Trophoblast cell (in vitro differentiated cells and primary cell): ENCODE measurements around the gene ZNF365.

Experiments
- DNase-seq, 2 donors: peaks; one replicate each; pipeline ENCODE4 v3.0.0-alpha.2; 2016
- H2AFZ ChIP-seq: 2 replicates; pipeline ENCODE4 v1.6.1; 2013; ENCODE audit warnings: low read length, moderate library complexity, mild to moderate bottlenecking; ENCODE audit not compliant: insufficient read depth, poor library complexity
- H2AK5ac ChIP-seq: 2 replicates; pipeline ENCODE4 v1.6.1; 2013; ENCODE audit warnings: mild to moderate bottlenecking, low read length
- H2BK120ac ChIP-seq: 2 replicates; pipeline ENCODE4 v1.6.1; 2013; ENCODE audit warnings: low read length, mild to moderate bottlenecking, moderate library complexity; ENCODE audit not compliant: insufficient read depth, poor library complexity
- H2BK12ac ChIP-seq: 2 replicates; pipeline ENCODE4 v1.6.1; 2013; ENCODE audit warnings: mild to moderate bottlenecking, low read length, moderate library complexity
- H2BK5ac ChIP-seq: 2 replicates; pipeline ENCODE4 v1.6.1; 2013; ENCODE audit warnings: low read length, low read depth, moderate library complexity, mild to moderate bottlenecking; ENCODE audit not compliant: poor library complexity
- H3K14ac ChIP-seq: 2 replicates; pipeline ENCODE4 v1.6.1; 2013; ENCODE audit warnings: mild to moderate bottlenecking, low read length
- H3K18ac ChIP-seq: 2 replicates; pipeline ENCODE4 v1.6.1; 2013; ENCODE audit warnings: mild to moderate bottlenecking, low read length
- H3K23ac ChIP-seq: 2 replicates; pipeline ENCODE4 v1.6.1; 2013; ENCODE audit warnings: low read length
- H3K27ac ChIP-seq: 2 replicates; pipeline ENCODE4 v1.5.1; 2013; ENCODE audit warnings: low read depth, mild to moderate bottlenecking, inconsistent platforms, low read length, moderate library complexity
- H3K27me3 ChIP-seq: 2 replicates; pipeline ENCODE4 v1.6.1; 2013; ENCODE audit warnings: inconsistent platforms, mild to moderate bottlenecking, low read length, moderate library complexity; ENCODE audit not compliant: insufficient read depth
- H3K36me3 ChIP-seq, 2 experiments: 1 replicate in 1 of 2; 2 replicates in 1 of 2; pipeline ENCODE4 v1.6.1; 2013; ENCODE audit warnings: low read length in 2 of 2, mild to moderate bottlenecking in 2 of 2, moderate library complexity in 1 of 2; ENCODE audit not compliant: insufficient read depth in 2 of 2, control insufficient read depth in 1 of 2
- H3K4ac ChIP-seq: 2 replicates; pipeline ENCODE4 v1.6.1; 2013; ENCODE audit warnings: low read depth, mild to moderate bottlenecking, low read length, moderate library complexity
- H3K4me1 ChIP-seq, 2 experiments: 1 replicate in 1 of 2; 2 replicates in 1 of 2; pipeline ENCODE4 v1.6.1; 2013; ENCODE audit warnings: low read length in 2 of 2, mild to moderate bottlenecking in 2 of 2, moderate library complexity in 1 of 2; ENCODE audit not compliant: insufficient read depth in 2 of 2, control insufficient read depth in 1 of 2
- H3K4me2 ChIP-seq: 2 replicates; pipeline ENCODE4 v1.6.1; 2013; ENCODE audit warnings: inconsistent platforms, mild to moderate bottlenecking, low read length, moderate library complexity
- H3K4me3 ChIP-seq: 2 replicates; pipeline ENCODE4 v1.5.1; 2013; ENCODE audit warnings: mild to moderate bottlenecking, low read depth, low read length, inconsistent platforms
- H3K79me1 ChIP-seq: one replicate; pipeline ENCODE4 v1.6.1; 2013; ENCODE audit warnings: low read length
- H3K79me2 ChIP-seq: 2 replicates; pipeline ENCODE4 v1.6.1; 2013; ENCODE audit warnings: low read length, mild to moderate bottlenecking; ENCODE audit not compliant: control insufficient read depth, insufficient read depth, poor library complexity
- H3K9ac ChIP-seq: 2 replicates; pipeline ENCODE4 v1.6.1; 2013; ENCODE audit warnings: mild to moderate bottlenecking, low read length
- H3K9me3 ChIP-seq: 2 replicates; pipeline ENCODE4 v1.6.1; 2013; ENCODE audit warnings: low read depth, mild to moderate bottlenecking, control low read depth, inconsistent platforms, low read length; ENCODE audit not compliant: insufficient read depth
- H4K12ac ChIP-seq: 2 replicates; pipeline ENCODE4 v1.6.1; 2013; ENCODE audit warnings: low read depth, mild to moderate bottlenecking, low read length, moderate library complexity
- H4K8ac ChIP-seq: 2 replicates; pipeline ENCODE4 v1.6.1; 2013; ENCODE audit warnings: low read depth, mild to moderate bottlenecking, low read length, moderate library complexity
- H4K91ac ChIP-seq: one replicate; pipeline ENCODE4 v1.6.1; 2013; ENCODE audit warnings: low read depth, mild to moderate bottlenecking, low read length, moderate library complexity
- WGBS: extraction: QIAGEN DNeasy Blood & Tissue Kit; methylation state at CpG from one replicate; pipeline ENCODE4 v1.1.7; 2013; ENCODE audit warnings: missing lambda C conversion rate; ENCODE audit not compliant: insufficient read length, insufficient coverage; ENCODE audit errors: extremely low coverage; 5-methylcytosine and 5-hydroxymethylcytosine counted together

ZNF365 gene

GRCh38 chr10:62381385-62382102 lies 7.4 kb downstream of the ZNF365 start:
- WGBS, result no CpG with 5 or more reads among the region's 6 CpGs
- no peak overlapping the region for H3K23ac ChIP-seq

GRCh38 chr10:62382831-62383230 lies 8.7 kb downstream of the ZNF365 start:
- H2BK5ac ChIP-seq, result no peak overlapping the region
- H3K4me2 ChIP-seq, result no peak overlapping the region
- H3K27me3 ChIP-seq, result no peaks in the 10 kb centered on the region
- no peak for DNase-seq
- H4K8ac ChIP-seq, result no peak overlapping the region
- no peak overlapping the region for H4K12ac ChIP-seq
- no peaks in the 10 kb centered on the region for H3K9me3 ChIP-seq
- H3K4ac ChIP-seq, result no peak overlapping the region
- no peak overlapping the region for H4K91ac ChIP-seq
- peaks cover 3 to 4% of the 10 kb centered on the region in 2 experiments for H3K4me1 ChIP-seq
- H2BK12ac ChIP-seq, result no peak overlapping the region
- no peak overlapping the region for H3K18ac ChIP-seq
- no peak overlapping the region for H3K9ac ChIP-seq
- WGBS, result no CpG with 5 or more reads among the region's 4 CpGs
- H2AFZ ChIP-seq, result no peak overlapping the region
- H3K23ac ChIP-seq, result no peak overlapping the region
- H3K36me3 ChIP-seq, result no peaks in the 10 kb centered on the region
- H3K4me3 ChIP-seq, result no peak overlapping the region
- no peak overlapping the region for H3K27ac ChIP-seq
- H3K79me1 ChIP-seq, result no peaks in the 10 kb centered on the region
- H3K79me2 ChIP-seq, result no peaks in the 10 kb centered on the region
- no peak overlapping the region for H3K14ac ChIP-seq
- no peak overlapping the region for H2BK120ac ChIP-seq
- no peak overlapping the region for H2AK5ac ChIP-seq

More at GRCh38 chr10:62381385-62382102, 7.4 kb downstream of the ZNF365 start:
- no peak overlapping the region for H4K12ac ChIP-seq
- H2BK12ac ChIP-seq, result no peak overlapping the region
- H3K27me3 ChIP-seq, result no peaks in the 10 kb centered on the region
- H4K8ac ChIP-seq, result no peak overlapping the region
- no peak overlapping the region for H3K4ac ChIP-seq
- no peaks in the 10 kb centered on the region for H3K36me3 ChIP-seq
- no peak overlapping the region for H3K14ac ChIP-seq
- no peak overlapping the region for H2AFZ ChIP-seq
- no peak overlapping the region for H3K27ac ChIP-seq
- no peak overlapping the region for H3K4me3 ChIP-seq
- H4K91ac ChIP-seq, result no peak overlapping the region
- no peak overlapping the region for H2BK5ac ChIP-seq
- no peaks in the 10 kb centered on the region for H3K9me3 ChIP-seq
- peaks cover 3 to 4% of the 10 kb centered on the region in 2 experiments for H3K4me1 ChIP-seq
- no peak overlapping the region for H3K18ac ChIP-seq
- no peak overlapping the region for H3K9ac ChIP-seq
- no peak for DNase-seq
- H2AK5ac ChIP-seq, result no peak overlapping the region
- H3K79me2 ChIP-seq, result no peaks in the 10 kb centered on the region
- no peaks in the 10 kb centered on the region for H3K79me1 ChIP-seq
- H3K4me2 ChIP-seq, result no peak overlapping the region
- H2BK120ac ChIP-seq, result no peak overlapping the region

DNA sequence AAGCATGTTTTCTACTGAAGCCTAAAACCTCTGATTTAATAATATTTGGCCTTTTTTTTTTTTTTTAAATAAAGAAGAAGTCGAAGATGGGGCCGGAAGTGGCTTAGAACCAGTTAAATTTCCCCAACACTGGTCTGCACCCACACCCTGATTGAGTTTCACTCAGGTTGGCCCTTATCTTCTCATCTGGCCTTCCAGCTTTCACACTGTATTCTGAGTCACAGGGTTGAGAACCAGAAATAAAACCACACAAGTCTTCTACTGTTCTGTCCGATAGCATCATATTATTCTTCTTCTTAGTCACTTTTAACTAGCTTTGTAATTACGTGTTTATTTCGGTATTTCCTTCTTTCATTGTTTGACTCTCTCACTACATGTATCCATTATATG lies 9.9 kb downstream of the ZNF365 start:
- Histone ChIP-seq H3K4me2 (no peak overlapping the region), H2AFZ (no peak overlapping the region), H3K9ac (no peak overlapping the region), H3K27me3 (no peaks in the 10 kb centered on the region), H3K14ac (no peak overlapping the region), H3K79me2 (no peaks in the 10 kb centered on the region), H2BK5ac (no peak overlapping the region), H3K4me3 (no peak overlapping the region), H2AK5ac (no peak overlapping the region), H3K27ac (no peak overlapping the region), H3K36me3 (no peaks in the 10 kb centered on the region), H3K9me3 (no peaks in the 10 kb centered on the region), H3K4me1 (peaks cover 3 to 4% of the 10 kb centered on the region in 2 experiments), H2BK120ac (no peak overlapping the region), H3K18ac (no peak overlapping the region), H3K23ac (no peak overlapping the region), H4K91ac (no peak overlapping the region), H4K8ac (no peak overlapping the region), H2BK12ac (no peak overlapping the region), H4K12ac (no peak overlapping the region), H3K79me1 (no peaks in the 10 kb centered on the region), H3K4ac (no peak overlapping the region)
- no CpG with 5 or more reads among the region's 5 CpGs for WGBS
- DNase-seq, result peak; percentile 40 to 69

DNA sequence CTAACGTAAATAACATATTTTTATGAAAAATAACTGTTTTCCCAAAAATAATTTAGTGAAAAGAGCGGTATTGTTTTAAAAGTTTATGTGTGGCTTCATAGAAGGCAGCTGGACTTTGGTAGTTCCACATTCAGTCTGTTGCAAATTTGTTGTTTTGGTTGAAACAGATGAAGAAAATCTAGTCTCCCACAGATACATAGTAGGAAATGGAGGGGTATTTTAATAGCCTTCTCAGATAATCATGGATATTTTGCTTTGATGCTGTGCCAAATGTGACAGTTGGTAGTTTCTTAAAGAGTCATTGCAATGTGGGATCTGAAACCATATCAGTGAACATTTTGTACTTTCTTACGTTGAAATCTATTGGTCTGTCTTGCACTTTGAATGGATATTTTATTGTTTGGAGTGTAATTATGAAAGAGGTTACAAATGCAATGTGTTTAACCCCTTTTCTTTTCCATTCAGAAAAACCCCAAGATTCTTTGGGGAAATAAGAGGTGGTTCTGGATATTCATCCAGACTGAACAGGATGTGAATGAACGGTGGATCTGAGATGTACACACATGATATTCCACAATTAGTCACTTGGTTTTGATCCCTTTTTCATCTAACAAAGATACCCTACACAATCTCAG lies 10.4 kb downstream of the ZNF365 start:
- Histone ChIP-seq H3K9me3 (no peaks in the 10 kb centered on the region), H4K91ac (no peak overlapping the region), H4K8ac (no peak overlapping the region), H2AFZ (no peak overlapping the region), H3K4me2 (no peak overlapping the region), H2BK12ac (no peak overlapping the region), H3K27ac (no peak overlapping the region), H3K14ac (no peak overlapping the region), H4K12ac (no peak overlapping the region), H3K79me2 (no peaks in the 10 kb centered on the region), H2AK5ac (no peak overlapping the region), H3K23ac (no peak overlapping the region), H3K27me3 (no peaks in the 10 kb centered on the region), H3K9ac (no peak overlapping the region), H3K36me3 (no peaks in the 10 kb centered on the region), H2BK120ac (no peak overlapping the region), H3K4me1 (peaks cover 2% of the 10 kb centered on the region in 2 experiments), H2BK5ac (no peak overlapping the region), H3K4ac (no peak overlapping the region), H3K4me3 (no peak overlapping the region), H3K18ac (no peak overlapping the region), H3K79me1 (no peaks in the 10 kb centered on the region)
- DNase-seq, result no peak
- WGBS, result no CpG with 5 or more reads among the region's 4 CpGs
